Activated CD8-positive, alpha-beta memory T cell treated with anti-CD3 and anti-CD28 coated beads, Interleukin-2, amount 50 U/mL, for 4 hours (primary cell): Measurements from ENCODE around the gene TUBB8.
"Not testable (repeated sequence)": the region's sequence is repeated elsewhere in the genome, so short reads cannot be mapped to it uniquely, and the experiment has no call there.

Experiments used
- DNase-seq: peaks from one replicate; pipeline ENCODE4 v3.0.0-alpha.2; 2020

TUBB8 gene

DNA sequence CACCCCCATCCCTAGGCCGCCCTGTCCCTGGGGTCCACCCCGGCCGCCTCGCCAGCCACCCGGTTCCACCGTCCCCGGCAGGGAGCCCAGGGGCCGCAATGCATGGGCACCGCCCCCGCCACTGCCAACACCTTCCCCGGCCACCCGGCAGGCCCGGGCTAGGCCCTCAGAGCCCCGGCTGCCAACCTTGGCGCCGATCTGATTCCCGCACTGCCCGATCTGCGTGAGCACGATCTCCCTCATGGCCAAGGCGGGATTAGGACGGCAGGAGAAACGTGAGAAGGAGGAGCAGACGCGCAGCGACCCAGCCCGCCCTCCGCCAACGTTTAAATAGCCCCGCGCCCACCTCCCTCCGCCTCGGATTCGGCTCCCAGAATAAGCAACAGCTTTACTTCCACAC lies at the start of gene TUBB8:
TUBB8 (minus strand) TSS at position 301 of the 400 bp plus-strand sequence; CDS start at position 243, 58 bp downstream.
- DNase-seq: no peak

DNA sequence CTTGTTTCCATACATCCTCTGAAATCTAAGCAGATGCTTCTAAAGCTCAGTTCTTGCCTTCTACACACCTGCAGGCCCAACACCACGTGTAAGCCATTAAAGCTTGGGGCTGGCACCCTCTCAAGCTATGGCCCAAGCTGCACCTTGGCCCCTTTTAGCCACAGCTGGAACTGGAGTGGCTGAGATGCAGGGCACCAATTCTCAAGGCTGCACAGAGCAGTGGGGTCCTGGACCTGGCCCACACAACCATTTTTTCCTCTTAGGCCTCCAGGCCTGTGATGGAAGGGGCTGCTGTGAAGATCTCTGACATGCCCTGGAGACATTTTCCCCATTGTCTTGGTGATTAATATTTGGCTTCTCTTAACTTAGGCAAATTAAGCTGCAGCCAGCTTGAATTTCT lies 47.4 kb upstream of the TUBB8 start:
- no peak for DNase-seq

DNA sequence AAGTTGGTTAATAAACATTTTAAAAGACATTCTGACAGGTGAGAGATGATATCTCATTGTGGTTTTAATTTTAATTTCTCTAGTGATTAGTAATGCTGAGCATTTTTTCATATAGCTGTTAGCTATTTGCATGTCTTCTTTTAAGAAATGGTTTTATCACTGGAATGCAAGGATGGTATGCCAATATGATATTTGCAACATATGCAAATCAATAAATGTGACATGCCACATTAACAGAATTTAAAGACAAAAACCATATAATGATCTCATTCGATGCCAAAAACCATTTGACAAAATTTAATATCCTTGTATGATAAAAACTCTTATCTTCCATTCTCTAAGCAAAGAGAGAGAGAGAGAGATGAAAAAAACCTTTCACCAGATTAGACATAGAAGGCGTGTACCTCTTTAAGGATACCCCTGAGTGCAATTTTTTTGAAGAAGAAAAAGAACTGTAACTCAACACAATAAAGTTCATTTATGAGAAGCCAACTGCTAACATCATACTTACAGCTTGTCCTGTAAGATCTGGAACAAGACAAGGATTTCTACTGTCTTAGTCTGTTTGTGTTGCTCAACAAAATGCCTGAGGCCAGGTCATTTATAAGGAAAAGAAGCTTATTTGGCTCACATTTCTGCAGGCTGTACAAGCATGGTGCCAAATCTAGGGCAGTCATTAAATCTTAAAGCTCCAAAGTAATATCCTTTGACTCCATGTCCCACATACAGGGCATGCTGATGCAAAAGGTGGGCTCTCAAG lies 46.4 kb upstream of the TUBB8 start:
- DNase-seq: no peak

DNA sequence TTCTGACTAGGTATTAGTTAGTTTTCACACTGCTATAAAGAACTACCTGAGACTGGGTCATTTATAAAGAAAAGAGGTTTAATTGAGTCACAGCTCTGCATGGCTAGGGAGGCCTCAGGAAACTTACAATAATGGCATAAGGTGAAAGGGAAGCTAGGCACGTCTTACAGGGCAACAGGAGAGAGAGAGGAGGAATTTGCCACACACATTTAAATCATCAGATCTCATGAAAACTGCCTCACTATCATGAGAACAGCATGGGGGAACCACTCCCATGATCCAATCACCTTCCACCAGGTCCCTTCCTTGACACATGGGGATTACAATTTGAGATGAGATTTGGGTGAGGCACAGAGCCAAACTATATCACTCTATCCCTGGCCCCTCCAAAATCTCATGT lies 45.5 kb upstream of the TUBB8 start:
- no peak for DNase-seq

DNA sequence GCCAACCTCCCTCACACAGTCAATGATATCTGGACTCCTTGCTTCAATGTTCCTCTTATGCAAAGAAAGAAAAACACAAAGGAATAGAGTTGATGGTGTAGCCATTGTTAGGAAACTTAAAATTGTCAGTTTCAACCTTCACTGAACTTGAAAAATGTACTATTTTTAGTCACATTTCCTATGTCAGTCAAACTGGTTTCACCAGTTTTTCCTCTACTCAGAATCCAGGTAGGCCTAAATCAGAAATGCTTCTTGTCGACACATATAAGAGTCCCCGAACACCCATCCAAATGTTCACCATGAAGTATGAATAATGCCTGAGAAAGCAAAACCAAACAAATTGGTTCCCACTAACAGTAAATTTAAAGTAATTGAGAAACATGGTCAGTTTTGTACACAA lies 43.8 kb upstream of the TUBB8 start:
- DNase-seq: no peak

DNA sequence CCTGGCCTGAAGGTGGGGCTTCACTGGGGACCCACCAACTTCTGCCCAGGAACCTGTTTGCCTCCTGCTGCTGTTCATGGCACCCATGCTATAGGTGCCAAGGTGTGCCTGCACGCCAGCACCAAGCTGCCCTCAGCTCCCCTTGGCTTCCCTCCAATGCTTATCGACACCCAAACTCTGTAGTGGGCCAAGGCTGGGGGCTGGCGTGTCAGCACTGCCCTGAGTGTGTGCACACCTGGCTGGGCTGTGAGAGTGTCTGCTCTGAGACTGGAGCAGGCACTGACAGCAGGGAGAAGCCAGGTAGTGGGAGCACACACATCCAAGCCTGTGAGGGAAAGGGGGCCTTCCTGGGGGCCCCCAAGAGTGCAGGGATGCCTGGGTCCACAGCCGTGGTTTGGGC lies 43.1 kb upstream of the TUBB8 start:
- no peak for DNase-seq

DNA sequence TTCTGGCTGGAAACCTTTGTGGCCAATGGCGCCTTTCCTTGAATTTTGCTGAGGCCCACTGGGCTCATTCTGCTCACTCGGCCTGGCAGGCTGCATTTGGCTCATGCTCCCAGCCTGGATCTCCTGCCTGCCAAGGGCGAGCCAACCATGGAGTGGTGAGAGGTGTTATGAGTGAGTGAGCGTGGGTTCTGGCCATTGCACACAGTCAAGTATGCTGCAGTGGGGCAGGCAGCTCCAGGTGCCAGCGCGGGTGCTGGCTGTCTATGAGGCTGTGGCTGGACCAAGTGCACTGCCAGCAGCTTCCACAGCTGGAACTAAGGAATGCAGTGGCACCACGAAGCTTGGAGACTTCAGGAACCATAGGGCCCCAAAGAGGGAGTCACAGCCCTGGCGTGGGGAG lies 42.2 kb upstream of the TUBB8 start:
- no peak for DNase-seq

DNA sequence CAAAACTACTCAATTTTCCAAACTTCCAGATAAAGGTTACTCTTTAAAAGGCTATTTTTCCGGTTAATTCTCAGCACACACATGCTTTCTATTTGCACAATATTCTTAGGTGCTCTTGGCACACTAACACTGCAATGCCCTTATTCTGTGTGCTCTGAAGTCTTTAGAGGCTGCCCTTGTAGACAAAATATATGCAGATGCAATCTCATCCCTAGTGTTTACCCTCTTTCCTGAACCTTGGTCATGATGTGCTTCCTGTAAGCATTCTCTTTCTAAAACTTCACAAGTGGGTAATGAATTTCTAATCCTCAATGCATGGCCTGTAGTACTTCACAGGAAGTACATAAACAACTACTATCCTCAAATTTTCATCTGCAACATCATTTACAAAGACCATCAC lies 41.1 kb upstream of the TUBB8 start:
- DNase-seq: no peak

DNA sequence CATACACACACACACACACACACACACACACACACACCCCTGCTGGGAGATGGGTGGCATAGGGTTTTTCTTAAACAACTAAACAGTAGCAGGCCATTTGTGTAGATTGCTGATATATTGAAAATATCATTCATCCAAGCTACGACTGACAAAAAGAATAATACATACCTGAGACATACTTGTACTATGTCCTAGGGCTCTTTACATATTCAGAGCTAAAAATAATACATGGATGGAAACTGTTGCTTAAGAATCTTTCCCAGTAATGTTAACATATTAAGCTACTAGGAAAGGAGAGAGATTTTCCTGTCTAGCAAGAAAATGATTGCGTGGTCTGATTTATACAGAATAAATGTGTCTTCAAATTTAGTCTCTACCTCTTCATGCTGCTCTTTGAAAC lies 40.2 kb upstream of the TUBB8 start:
- DNase-seq: no peak

DNA sequence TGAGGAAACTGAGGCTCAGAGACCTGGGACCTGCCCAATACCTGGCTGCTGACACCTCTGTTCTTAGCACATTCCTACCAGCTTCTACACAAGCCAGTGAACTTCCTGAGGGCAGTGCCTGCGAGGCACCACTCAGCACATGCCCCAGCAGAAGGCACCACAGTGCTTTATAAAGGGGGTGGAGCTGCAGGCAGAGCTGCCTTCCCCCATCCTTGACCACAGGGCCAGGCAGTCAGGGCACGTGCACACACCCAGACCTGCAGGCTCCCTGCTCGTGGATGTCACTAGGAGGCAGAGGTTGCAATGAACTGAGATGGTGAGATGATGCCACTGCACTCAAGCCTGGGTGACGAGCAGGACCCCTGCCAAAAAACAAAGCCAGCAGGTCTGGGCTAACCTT lies 39.2 kb upstream of the TUBB8 start:
- no peak for DNase-seq

DNA sequence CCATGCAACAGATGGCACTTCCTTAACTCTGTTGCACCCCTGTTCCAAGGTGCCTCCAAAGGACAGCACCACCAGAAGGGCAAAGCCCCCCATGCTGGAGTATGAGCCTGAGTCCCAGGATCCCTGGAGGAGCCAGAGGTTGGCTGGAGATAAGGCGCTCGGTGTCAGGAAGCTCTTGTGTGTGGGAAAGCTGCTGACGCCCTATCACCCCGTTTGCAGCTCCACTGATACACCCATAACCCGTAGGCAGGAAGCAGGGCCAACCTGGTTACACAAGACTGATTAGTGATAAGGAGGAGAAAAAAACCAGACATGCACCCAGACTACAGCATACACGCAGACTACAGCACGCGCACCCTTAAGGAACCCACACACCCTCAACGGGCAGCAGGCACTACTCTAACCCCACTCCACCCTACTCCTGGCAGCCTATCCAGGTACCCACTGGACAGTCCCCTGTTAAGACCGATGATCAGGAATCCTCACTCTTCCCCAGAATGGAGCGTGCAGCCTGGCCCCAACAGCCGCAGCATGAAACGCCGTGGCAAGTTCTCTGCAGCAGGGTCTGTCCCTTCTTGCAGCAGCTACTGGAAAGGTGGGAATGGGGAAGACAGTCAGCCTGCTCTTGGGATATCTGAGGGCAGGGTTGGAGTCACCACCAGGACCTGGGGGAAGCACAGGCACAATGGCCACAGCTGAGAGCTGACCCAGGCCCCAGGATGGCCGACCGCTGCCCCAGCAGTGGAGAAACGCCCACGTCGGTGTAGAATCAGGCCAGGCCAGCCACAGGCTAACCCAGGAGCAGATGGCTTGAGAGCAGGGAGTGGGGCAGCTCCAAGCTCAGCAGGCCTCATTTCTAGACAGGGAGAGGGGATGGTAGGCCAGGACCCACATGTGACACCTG lies 38.3 kb upstream of the TUBB8 start:
- no peak for DNase-seq

DNA sequence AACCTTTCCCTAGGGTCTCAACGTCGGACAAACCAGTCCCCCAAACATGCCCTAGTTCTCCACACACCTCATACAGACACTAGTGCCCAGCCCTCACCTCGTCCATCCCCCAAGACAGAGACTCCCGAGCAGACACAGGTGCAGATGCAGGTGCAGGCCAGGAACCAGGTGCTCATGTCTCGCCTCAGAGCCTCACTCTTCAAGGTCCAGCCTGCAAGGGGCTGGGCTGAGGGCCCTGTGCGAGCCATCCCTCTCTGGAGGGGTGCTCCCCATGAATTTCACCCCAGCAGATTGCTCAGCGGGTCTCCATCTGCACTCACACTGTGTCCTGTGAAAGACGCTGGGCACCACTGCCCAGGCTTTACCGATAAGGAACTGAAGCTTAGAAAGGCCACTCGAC lies 36.9 kb upstream of the TUBB8 start:
- no peak for DNase-seq

DNA sequence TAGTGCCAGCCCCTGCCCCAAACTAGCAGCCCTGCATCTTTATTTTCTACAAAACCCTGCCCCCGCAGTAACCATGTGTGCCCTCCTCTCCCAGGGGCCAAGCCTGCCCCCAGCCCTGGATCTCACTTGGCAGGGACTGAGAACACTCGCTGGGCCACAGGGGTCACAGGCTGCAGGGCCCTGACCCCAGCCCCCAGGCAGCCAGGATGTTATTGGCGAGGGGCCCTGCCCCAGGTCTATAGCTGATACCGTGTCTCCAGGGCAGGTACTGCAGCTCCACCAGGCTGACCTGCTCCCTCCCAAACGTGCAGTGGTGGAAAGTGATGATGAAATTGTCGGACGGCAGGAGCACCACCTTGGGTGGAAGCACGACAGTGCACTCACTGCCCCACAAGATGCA lies 35.9 kb upstream of the TUBB8 start:
- DNase-seq: no peak

DNA sequence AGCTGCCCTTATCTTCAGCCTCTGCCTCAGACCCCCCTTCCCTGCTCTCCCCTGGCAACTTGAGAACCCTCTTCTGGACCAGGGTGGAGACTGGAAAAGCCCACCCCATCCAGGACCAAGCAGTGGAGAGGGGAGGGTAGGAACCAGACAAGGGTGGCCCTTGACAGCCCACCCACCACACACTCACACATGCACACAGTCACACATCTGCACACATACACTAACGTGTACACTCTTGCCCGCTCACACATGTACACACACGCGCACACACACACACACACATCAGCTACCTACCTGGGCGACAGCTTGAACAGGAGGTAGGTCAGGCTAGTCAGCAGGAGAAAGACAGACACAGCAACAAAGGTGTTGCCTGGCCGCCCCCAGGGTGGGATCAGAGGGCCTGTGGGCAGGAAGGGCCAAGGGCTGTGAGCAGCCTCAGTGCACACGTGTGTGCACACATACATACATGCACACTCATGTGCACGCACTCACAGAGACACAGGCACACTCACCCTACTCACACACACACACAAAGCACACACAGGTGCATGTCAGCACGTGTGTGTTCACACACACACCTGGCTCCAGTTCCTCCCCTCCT lies 34.9 kb upstream of the TUBB8 start:
- no peak for DNase-seq

DNA sequence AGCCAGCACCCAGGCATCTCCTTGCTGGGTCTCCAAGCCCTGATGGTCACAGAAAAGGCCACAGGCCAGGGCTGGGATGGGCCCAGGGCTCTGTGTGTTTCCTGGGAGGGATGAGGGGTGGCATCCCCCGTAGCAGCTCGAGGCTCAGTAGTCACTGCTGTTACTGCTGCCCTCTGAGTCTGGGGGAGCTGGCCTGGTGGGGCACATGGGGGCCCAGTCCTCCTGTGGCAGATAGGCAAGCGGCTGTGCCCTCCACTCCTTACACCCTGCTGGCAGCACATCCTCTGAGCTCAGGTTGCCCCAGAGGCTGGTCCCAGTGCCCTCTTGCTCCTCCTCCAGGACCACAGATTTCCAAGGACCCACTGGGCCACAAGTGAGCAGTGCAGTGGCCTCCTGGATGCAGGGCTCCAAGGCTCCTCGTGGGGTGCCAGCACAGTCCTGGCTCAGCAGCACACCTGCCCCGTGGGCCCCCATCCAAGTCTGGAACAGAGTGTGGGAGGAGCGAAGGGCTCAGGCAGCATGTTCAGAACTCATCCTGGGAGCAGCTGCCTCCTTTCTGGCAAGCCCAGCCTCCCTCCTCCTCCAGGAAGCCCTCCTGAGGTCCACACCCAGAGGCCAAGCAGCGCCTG lies 31.5 kb upstream of the TUBB8 start:
- DNase-seq: no peak

DNA sequence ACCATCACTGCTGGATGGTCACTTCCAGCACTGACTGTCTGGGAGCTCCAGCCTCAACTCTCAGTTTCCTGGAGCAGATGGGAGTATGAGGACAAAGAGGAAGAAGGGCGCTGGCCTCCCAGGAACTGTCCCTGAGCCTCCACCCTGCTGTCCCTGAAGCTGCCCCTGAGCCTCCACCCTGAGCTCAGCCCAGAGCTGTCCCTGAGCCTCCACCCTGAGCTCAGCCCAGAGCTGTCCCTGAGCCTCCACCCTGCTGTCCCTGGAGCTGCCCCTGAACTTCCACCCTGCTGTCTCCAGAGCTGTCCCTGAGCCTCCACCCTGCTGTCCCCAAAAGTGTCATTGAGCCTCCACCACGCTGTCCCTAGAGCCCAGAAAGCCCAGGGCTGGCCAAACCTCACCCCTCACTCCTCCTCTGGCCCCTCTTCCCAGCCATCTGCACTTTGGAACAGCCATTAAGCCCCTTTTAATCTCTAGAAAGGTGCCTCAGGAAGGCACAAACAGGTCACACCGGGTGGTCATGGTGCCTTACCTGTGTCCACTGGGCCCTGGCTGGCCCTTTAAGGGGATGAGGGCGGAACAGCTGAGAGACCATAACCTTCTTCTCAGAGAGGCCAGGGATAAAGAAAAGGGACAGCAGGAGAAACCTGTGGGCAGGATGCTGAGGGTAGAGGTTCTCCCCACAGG lies 30.6 kb upstream of the TUBB8 start:
- no peak for DNase-seq

DNA sequence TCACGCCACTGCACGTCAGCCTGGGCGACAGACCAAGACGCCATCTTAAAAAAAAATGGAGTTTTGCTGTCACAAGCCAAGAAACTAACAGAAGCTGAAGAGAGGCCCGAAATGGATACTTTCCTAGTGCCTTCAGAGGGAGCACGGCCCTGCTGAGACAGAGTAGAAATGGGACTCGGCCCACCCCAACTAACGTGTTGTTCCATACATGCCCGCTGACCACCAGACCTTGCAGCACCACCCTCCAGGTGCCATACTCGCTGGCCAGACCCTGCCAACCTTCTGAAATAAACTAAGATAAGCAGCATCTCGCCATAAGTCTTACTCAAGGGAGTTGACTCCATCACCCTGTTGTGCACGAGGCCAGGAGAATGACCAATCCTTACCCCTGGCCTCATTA lies 29.5 kb upstream of the TUBB8 start:
- no peak for DNase-seq

DNA sequence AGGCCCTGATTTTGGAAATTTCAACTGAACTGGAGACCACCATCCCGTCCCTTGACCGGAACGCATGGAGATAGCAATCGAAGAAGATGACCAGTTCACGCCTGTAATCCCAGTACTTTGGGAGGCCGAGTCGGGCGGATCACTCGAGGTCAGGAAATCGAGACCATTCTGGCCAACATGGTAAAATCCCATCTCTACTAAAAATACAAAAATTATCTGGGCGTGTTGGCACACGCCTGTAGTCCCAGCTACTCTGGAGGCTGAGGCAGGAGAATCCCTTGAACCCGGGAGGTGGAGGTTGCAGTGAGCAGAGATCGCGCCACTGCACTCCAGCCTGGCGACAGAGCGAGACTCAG lies 25.1 kb upstream of the TUBB8 start:
- DNase-seq: not testable (repeated sequence)

DNA sequence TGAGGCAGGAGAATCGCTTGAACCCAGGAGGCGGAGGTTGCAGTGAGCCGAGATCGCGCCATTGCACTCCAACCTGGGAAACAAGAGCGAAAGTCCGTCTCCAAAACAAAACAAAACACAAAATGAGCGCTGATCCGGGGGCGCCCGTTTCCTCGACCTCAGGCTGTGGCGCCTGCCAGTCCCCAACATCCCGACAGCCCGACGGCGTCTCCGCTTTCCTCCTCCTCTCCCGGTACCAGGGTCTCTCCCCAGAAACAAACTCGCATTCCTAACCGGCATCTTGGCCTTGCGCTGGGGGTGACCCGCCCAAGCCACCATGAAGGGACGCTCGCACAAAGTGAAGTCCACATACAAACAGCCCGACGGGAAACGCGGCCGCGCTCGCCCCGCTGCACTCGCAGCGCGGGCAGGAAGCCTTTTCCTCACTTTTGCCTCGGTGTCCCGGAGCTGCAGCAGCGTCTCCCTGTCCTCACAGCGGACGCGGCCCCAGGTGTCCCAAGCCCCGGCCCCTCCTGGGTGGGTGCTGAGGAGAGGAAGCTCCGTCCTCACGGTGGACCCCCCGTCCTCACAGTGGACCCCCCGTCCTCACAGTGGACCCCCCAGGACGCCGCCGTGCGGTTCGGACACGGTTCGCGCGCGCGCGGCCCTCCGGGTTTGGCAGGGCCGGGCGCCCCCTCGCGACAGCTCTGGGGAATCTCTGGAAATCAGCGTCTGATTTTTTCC lies 24.6 kb upstream of the TUBB8 start:
- peak; percentile 47 for DNase-seq

DNA sequence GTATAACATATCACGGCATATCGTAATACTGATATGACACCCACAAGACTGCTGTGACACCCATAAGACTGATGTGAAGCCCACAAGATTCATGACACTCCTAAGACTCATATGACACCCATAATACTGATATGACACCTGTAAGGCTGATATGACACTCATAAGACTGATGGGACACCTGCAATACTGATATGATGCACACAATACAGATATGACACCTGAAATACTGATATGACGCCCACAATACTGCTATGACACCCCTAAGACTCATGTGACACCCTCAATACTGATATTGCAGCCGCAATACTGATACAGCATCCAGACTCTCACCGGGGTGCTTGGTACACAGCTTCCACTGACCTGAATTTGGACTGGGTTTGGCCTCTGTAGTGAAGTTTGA lies 19.1 kb upstream of the TUBB8 start:
- not testable (repeated sequence) for DNase-seq

DNA sequence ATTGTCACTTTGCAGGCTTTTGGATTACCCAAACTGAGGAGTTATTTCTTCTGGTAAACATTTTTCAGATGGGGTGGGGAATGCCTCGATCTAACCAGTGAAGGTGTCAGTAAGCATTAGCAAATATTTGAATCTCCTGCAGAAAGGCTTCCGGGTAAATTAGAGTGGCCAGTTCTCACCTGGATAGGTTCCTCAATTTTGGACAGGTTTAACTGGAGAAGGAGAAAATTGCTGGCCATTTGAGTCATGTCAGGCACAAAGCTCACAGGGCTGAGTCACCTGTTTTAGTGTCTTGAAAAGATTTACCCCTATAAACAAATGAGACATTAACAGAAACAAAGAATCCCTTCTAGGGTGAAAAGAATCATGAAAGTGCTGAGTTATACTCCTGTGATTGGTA lies 830 bp upstream of the TUBB8 start:
- not testable (repeated sequence) for DNase-seq

DNA sequence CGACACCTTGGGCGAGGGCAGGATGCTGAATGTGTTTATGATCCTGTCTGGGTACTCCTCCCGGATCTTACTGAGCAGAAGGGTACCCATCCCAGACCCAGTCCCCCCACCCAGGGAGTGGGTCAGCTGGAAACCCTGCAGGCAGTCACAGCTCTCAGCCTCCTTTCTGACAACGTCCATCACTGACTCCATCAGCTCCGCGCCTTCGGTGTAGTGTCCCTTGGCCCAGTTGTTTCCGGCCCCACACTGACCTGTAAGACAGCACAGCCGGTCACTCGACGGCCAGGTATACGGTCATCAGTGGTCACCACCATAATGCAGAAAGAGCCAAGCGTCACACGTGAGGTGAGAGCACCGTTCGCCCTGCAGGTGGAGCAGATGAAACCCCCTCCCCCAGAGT lies 1.2 kb downstream of the TUBB8 start:
- not testable (repeated sequence) for DNase-seq
